Fibroblast of gingiva (primary cell): ENCODE data around the gene WDR45B.
A peak's percentile ranks its signal among the peaks of the same experiment; 100 is the strongest.

Source experiments
- DNase-seq: peaks from one replicate; pipeline ENCODE4 v3.0.0-alpha.2; 2011; ENCODE audit warnings: low read depth

Gene WDR45B

GRCh38 chr17:82677353-82677925, 29.2 kb upstream of the WDR45B start:
- DNase-seq, result no peak

- DNase-seq, result no peak
Measured at GRCh38 chr17:82675476-82676245, 27.4 kb upstream of the WDR45B start.

- DNase-seq, result no peak
Measured at GRCh38 chr17:82674656-82675475, 26.6 kb upstream of the WDR45B start.

GRCh38 chr17:82670661-82671450, 22.6 kb upstream of the WDR45B start:
- DNase-seq, result no peak

- DNase-seq, result peak; percentile 74
Measured at GRCh38 chr17:82668631-82669099, 20.4 kb upstream of the WDR45B start.

GRCh38 chr17:82668024-82668630, 19.9 kb upstream of the WDR45B start:
- DNase-seq, result no peak

- no peak for DNase-seq
Measured at GRCh38 chr17:82667668-82668000, 19.4 kb upstream of the WDR45B start.

- no peak for DNase-seq
Measured at GRCh38 chr17:82666931-82667667, 18.9 kb upstream of the WDR45B start.

- DNase-seq, result no peak
Measured at GRCh38 chr17:82665891-82666290, 17.6 kb upstream of the WDR45B start.

GRCh38 chr17:82665217-82665616, 17.0 kb upstream of the WDR45B start:
- DNase-seq, result no peak

- no peak for DNase-seq
Measured at GRCh38 chr17:82664701-82665182, 16.5 kb upstream of the WDR45B start.

GRCh38 chr17:82664276-82664575, 16.0 kb upstream of the WDR45B start:
- DNase-seq, result no peak

GRCh38 chr17:82663381-82664275, 15.4 kb upstream of the WDR45B start:
- no peak for DNase-seq

GRCh38 chr17:82662711-82663261, 14.5 kb upstream of the WDR45B start:
- DNase-seq, result no peak

GRCh38 chr17:82661717-82662683, 13.8 kb upstream of the WDR45B start:
- no peak for DNase-seq

- DNase-seq, result no peak
Measured at GRCh38 chr17:82659886-82660285, 11.6 kb upstream of the WDR45B start.

- no peak for DNase-seq
Measured at GRCh38 chr17:82658796-82659452, 10.7 kb upstream of the WDR45B start.

GRCh38 chr17:82658331-82658730, 10.1 kb upstream of the WDR45B start:
- no peak for DNase-seq
